VCaP (cell line): Measurements from ENCODE around the gene EOMES.

Experiments
- H3K27ac ChIP-seq: fragments of 450-650 bp; 2 replicates; pipeline ENCODE4 v1.5.1; 2017
- TF ChIP-seq, protein P1 (sequence below): fragments of 450-650 bp; conservative IDR thresholded peaks from 2 replicates; pipeline ENCODE4 v1.5.1; 2017; ENCODE audit warnings: mild to moderate bottlenecking, moderate library complexity

The EOMES gene

DNA sequence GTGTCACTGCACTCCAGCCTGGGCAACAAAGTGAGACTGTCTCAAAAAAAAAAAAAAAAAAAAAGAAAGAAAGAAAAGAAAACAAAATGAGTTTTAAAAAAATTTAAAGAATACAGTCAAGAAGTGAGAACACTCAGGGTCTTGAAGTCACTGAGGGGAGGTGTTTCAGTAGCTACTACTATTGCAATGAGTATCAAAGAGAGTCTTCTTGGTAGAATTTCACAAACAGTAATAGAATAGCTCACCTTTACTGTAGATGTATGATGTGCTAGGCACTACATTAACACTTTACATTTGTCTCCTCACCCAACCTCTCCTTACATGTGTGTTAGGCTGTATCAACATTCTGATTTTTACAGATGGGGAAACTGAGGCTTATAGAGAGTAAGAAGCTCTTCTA is 43.9 kb downstream of the EOMES start:
- TF ChIP-seq, protein P1, sequence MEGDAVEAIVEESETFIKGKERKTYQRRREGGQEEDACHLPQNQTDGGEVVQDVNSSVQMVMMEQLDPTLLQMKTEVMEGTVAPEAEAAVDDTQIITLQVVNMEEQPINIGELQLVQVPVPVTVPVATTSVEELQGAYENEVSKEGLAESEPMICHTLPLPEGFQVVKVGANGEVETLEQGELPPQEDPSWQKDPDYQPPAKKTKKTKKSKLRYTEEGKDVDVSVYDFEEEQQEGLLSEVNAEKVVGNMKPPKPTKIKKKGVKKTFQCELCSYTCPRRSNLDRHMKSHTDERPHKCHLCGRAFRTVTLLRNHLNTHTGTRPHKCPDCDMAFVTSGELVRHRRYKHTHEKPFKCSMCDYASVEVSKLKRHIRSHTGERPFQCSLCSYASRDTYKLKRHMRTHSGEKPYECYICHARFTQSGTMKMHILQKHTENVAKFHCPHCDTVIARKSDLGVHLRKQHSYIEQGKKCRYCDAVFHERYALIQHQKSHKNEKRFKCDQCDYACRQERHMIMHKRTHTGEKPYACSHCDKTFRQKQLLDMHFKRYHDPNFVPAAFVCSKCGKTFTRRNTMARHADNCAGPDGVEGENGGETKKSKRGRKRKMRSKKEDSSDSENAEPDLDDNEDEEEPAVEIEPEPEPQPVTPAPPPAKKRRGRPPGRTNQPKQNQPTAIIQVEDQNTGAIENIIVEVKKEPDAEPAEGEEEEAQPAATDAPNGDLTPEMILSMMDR = no peak
- no peak overlapping the region for H3K27ac ChIP-seq

DNA sequence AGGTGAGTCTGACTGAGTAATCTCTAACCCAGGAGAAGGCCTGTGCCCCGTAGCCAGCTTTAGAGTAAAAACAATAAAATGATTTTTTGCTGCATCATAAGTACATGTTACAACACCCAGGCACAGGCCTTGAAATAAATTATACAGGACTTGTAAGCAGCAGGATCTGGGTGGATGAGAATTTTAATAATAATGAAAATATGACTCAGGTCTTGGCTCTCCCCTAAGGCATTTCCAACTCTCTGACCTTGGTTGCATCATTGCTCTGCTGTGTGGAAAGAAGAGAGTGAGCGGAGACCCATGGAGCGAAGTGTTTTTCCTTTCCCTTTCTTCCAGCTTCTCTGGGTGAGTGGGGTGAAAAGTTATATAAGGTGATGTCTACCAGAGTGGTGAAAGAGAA is 44.6 kb downstream of the EOMES start:
- TF ChIP-seq, protein P1 = no peak
- H3K27ac ChIP-seq = no peak overlapping the region

DNA sequence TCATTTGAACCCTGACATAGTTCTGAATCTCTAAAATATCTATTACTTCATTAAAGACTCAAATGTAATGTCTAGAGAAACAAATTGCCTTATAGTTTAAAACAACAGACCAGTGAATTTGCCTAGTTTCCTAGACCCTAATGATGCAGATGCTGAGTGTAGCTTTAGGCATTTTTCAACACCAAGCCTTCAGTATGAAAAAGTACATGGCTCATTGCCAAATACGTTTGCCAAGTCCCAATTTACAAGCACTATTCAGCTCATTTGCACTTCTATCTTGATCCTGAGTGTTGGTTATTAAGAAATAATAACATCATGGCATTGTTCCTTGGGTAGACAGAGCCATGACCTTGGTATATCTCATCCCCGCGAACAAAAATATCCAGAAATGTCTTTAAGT is 46.8 kb downstream of the EOMES start:
- H3K27ac ChIP-seq = no peak overlapping the region

DNA sequence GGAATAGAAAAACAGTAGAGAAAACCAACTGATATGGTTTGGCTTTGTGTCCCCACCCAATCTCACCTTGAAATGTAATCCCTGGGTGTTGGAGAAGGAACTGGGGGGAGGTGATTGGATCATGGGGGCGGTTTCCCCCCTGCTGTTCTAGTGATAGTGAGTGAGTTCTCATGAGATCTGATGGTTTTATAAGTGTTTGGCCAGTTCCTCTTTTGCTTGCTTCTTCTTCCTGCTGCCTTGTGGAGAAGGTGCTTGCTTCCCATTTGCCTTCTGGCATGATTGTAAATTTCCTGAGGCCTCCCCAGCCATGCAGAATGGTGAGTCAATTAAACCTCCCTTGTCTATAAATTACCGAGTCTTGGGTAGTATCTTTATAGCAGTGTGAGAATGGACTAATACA is 48.4 kb downstream of the EOMES start:
- H3K27ac ChIP-seq = no peak overlapping the region
- TF ChIP-seq, protein P1 = no peak

More for the DNA sequence above, 46.8 kb downstream of the EOMES start:
- TF ChIP-seq, protein P1 = no peak

DNA sequence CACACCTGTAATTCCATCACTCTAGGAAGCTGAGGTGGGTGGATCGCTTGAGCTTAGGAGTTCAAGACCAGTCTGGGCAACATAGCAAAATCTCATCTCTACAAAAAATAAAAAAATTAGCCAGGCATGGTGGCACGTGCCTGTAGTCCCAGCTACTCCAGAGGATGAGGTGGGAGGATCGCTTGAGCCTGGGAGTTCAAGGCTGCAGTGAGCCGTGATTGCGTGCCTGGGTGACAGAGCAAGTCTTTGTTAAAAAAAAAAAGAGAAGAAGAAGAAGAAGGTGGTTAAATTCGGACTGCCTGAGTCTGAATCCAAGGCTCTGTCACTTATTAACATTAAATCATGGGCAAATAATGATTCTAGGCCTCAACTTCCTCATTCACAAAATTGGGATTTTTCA is 51.0 kb downstream of the EOMES start:
- H3K27ac ChIP-seq = no peak overlapping the region
- TF ChIP-seq, protein P1 = no peak

DNA sequence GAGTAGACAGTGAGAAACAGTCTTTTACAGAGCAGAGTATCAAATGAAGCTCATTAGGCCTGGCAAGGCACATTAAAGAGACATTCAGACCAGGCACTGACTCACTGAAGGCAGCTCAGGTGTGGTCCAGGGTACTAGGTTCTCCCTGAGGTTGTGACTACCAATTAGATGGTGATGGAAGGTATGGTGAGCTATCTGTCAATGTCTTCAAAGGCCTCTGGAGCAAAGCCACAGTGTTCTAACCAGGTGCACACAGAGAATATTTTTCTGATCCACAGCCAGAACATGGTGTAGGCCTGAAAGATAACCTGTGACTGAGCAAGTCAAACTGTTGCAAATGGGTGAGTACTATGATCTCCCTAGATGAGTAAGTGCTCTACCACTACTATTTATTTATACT is 51.5 kb downstream of the EOMES start:
- no peak overlapping the region for H3K27ac ChIP-seq
- TF ChIP-seq, protein P1 = no peak

DNA sequence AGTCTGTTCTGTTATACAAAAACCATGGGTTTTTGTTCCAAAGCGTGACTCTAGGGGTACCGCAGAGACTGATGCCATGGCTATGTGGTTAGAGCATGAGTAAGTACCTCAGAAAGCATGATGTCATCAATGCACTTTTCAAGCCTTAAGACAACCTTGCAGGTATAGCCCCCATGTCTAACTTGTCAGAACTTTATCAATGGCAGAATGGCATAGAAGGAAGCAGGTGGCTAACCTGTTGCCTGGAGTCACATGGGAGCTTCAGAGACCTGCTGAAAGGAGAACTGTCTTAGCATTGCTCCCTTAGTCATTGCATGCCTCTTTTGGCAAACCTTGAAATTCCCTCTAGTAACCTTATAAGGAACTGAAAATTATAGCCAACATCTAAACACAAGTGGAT is 52.5 kb downstream of the EOMES start:
- TF ChIP-seq, protein P1 = no peak
- H3K27ac ChIP-seq = no peak overlapping the region

DNA sequence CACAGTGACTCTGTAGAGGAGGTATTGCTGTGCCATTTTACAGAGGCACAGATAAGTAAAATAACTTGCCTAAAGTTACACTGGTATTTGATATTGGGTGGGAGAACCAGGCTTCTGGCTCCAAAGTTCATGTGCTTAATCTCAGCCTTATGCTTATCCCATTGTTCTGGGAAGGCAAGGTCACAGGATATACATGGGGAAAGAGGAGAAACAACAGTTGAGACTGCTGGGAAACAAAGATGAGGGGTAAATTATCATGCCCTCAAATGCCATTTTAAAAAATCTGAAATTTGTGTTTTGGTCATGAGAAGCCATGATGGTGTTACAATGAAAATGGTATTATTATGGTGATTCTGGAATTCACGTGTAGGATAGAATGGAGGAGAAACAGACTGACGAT is 54.4 kb downstream of the EOMES start:
- no peak overlapping the region for H3K27ac ChIP-seq
- TF ChIP-seq, protein P1 = no peak
